NT2/D1 (cell line): ENCODE results near the gene CTNNAL1.

Source experiments
- DNase-seq: peaks from one replicate; pipeline ENCODE4 v3.0.0-alpha.2; 2011; ENCODE audit warnings: low read depth, low spot score
- H3K27me3 ChIP-seq: 2 replicates; pipeline ENCODE4 v1.6.0; 2011; ENCODE audit warnings: mild to moderate bottlenecking; ENCODE audit not compliant: insufficient read length, insufficient read depth
- H3K36me3 ChIP-seq: 2 replicates; pipeline ENCODE4 v1.6.1; 2011; ENCODE audit warnings: mild to moderate bottlenecking, low read length, mixed read lengths; ENCODE audit not compliant: insufficient read depth, insufficient read length
- H3K4me1 ChIP-seq: 2 replicates; pipeline ENCODE4 v1.5.1; 2011; ENCODE audit not compliant: insufficient read depth, insufficient read length
- H3K4me3 ChIP-seq: 2 replicates; pipeline ENCODE4 v1.5.1; 2011; ENCODE audit warnings: low read depth; ENCODE audit not compliant: insufficient read length
- H3K9ac ChIP-seq: 2 replicates; pipeline ENCODE4 v1.6.0; 2011; ENCODE audit warnings: low read depth; ENCODE audit not compliant: insufficient read length
- H3K9me3 ChIP-seq: 2 replicates; pipeline ENCODE4 v1.5.1; 2011; ENCODE audit warnings: mild to moderate bottlenecking, low read length; ENCODE audit not compliant: insufficient read depth
- SUZ12 ChIP-seq: IDR thresholded peaks from 2 replicates; pipeline ENCODE4 v1.6.1; 2011; ENCODE audit not compliant: insufficient read length, insufficient read depth; ENCODE audit errors: extremely low read depth
- YY1 ChIP-seq: IDR thresholded peaks from 2 replicates; pipeline ENCODE4 v1.6.1; 2011; ENCODE audit not compliant: insufficient read length, insufficient read depth
- ZNF274 ChIP-seq: IDR thresholded peaks from 2 replicates; pipeline ENCODE4 v1.6.1; 2011; ENCODE audit warnings: mild to moderate bottlenecking, low read depth, low read length

CTNNAL1 gene

GRCh38 chr9:108894225-108894997, 118.9 kb downstream of the CTNNAL1 start:
- Histone ChIP-seq H3K9ac (no peak overlapping the region), H3K9me3 (no peaks in the 10 kb centered on the region), H3K27me3 (no peaks in the 10 kb centered on the region), H3K36me3 (peaks cover 78% of the 10 kb centered on the region), H3K4me1 (no peaks in the 10 kb centered on the region), H3K4me3 (no peak overlapping the region)
- no peak for DNase-seq
- TF ChIP-seq ZNF274 (no peak), SUZ12 (no peak), YY1 (no peak)
